Measurements from ENCODE around the gene TRIM63. TPM values are rescaled to one million over a fixed set of nuclear protein-coding genes. Genes with fewer than 3 reads are reported as not detected.

Gene TRIM63
- total and polyA plus RNA-seq, 2 of the 8 experiments (the other 6 are each of a cell fraction or from before 2014, with no cell fraction given): not detected

DNA sequence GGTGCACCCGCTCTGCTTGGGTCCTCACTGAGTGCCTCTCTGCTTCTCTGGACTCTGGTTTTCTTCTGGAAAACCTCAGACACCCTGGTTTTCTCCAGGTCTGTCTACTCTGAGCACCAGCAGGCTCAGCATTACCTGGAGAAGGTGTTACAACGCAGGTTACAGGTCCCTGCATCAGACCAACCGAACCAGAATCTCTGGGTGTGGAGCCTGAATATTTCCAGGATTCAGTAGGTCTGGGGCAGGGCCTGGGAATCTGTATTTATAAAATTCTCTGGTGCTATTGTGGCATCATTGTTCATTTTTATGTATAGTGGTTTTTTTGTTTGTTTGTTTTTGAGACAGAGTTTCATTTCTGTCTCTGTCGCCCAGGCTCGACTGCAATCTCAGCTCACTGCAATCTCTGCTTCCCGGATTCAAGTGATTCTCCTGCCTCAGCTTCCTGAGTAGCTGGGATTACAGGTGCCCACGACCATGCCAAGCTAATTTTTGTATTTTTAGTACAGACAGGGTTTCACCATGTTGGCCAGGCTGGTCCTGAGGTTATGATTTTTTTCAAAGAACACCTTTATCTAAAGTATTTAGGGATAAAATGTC is 20.1 kb downstream of the TRIM63 start:
- Histone ChIP-seq H3K4me2 (ENCODE audit: insufficient read depth in 1 of 2, low read depth in 2 of 2, low read length in 2 of 2) (no peak overlapping the region; a peak in 1 of 4 replicates), H2AK5ac (ENCODE audit: low read depth, low read length) (no peak overlapping the region), H3K18ac (ENCODE audit: extremely low read depth, low read length) (no peak overlapping the region), H2AFZ (ENCODE audit: low read length) (no peak overlapping the region), H2BK20ac (ENCODE audit: low read length) (no peak overlapping the region), H3K4me1 (replicated peaks in 1 of 4; ENCODE audit: control insufficient read depth in 3 of 4, insufficient read depth in 4 of 4, low read length in 3 of 4) (peaks cover 0 to 8% (median 5%) of the 10 kb centered on the region in 4 experiments; a peak in 3 of 7 replicates), H3K27ac (ENCODE audit: low read depth, low read length) (no peak overlapping the region), H2BK120ac (replicated peaks; ENCODE audit: low read depth, low read length) (no peak overlapping the region), H3K27me3 (replicated peaks in 1 of 4; ENCODE audit: control insufficient read depth in 3 of 4, extremely low read depth in 1 of 4, insufficient read depth in 3 of 4, low read length in 3 of 4) (peaks cover 31 to 70% (median 58%) of the 10 kb centered on the region in 4 experiments), H3K9me3 (ENCODE audit: insufficient read depth in 2 of 2, low read depth in 1 of 2, low read length in 1 of 2) (no peaks in the 10 kb centered on the region), H3K56ac (replicated peaks; ENCODE audit: insufficient read length, low read depth, low read length) (no peak overlapping the region), H3K4me3 (ENCODE audit: extremely low read depth in 1 of 4, insufficient read depth in 2 of 4, low read depth in 3 of 4, low read length in 4 of 4) (no peak overlapping the region), H3K9ac (replicated peaks in 1 of 4; ENCODE audit: extremely low read depth in 1 of 4, low read depth in 3 of 4, low read length in 3 of 4) (no peak overlapping the region), H3K14ac (ENCODE audit: insufficient read length) (no peak overlapping the region), H3K23me2 (ENCODE audit: low read depth, low read length) (peaks cover 10% of the 10 kb centered on the region; the same call in 1 of the 2 replicates), H3K79me2 (ENCODE audit: control insufficient read depth in 1 of 2, insufficient read depth in 2 of 2, low read length in 2 of 2) (no peaks in the 10 kb centered on the region), H4K20me1 (replicated peaks in 1 of 2; ENCODE audit: control insufficient read depth in 1 of 2, insufficient read depth in 2 of 2, low read length in 2 of 2) (peaks cover 2% of the 10 kb centered on the region in 2 experiments), H4K91ac (replicated peaks; ENCODE audit: insufficient read length, low read length) (no peak overlapping the region), H2BK5ac (ENCODE audit: low read depth, low read length) (no peak overlapping the region), H3K36me3 (ENCODE audit: control insufficient read depth in 2 of 4, insufficient read depth in 4 of 4, low read length in 3 of 4) (no peaks in the 10 kb centered on the region; a peak in 1 of 8 replicates), H2BK15ac (ENCODE audit: low read length) (no peak overlapping the region), H4K5ac (ENCODE audit: insufficient read length, low read depth, low read length) (no peak overlapping the region), H3K79me1 (ENCODE audit: low read depth, low read length) (no peaks in the 10 kb centered on the region), H3K23ac (ENCODE audit: insufficient read length) (no peak overlapping the region), H3K4ac (replicated peaks; ENCODE audit: insufficient read length, low read depth, low read length) (no peak overlapping the region), H4K8ac (ENCODE audit: extremely low read depth, insufficient read depth, low read length) (no peak overlapping the region), H2BK12ac (ENCODE audit: low read depth, low read length) (no peak overlapping the region)
- FAIRE-seq: no peak
- ChIA-PET CTCF (ENCODE audit: partially characterized antibody) (interaction anchor here (0.8 to 5.6 kb wide), 2 partner anchors 11 to 12 kb away, joined by 3 to 44 read pairs; no protein-coding TSS in a partner anchor), POLR2A (ENCODE audit: partially characterized antibody) (interaction anchor here (0.5 kb wide), 1 partner anchor 233 kb away, joined by 7 read pairs; no protein-coding TSS in a partner anchor)
- WGBS, 2 experiments (ENCODE audit: extremely low coverage in 1 of 2, insufficient coverage in 1 of 2, insufficient read length in 1 of 2, insufficient replicate concordance in 2 of 2, low coverage in 1 of 2, low lambda C conversion rate in 2 of 2, missing lambda C conversion rate in 1 of 2): 83% methylated on average over 7 of the region's 7 CpGs; no CpG with 5 or more reads in 1 of the 2 experiments
- DNase-seq (ENCODE audit: low read depth in 1 of 2, low spot score in 2 of 2): no peak
- TF ChIP-seq POLR2A (IDR thresholded peaks at IDR 0.05; ENCODE audit: control extremely low read depth in 1 of 2, low read depth in 2 of 2, low read length in 2 of 2): no peak
- TF ChIP-seq RFX5 (IDR thresholded peaks at IDR 0.05; ENCODE audit: borderline replicate concordance, low read depth, low read length): no peak
- TF ChIP-seq, protein P1, sequence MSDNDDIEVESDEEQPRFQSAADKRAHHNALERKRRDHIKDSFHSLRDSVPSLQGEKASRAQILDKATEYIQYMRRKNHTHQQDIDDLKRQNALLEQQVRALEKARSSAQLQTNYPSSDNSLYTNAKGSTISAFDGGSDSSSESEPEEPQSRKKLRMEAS (IDR thresholded peaks at IDR 0.05): no peak
- TF ChIP-seq CTBP2 (IDR thresholded peaks at IDR 0.05; ENCODE audit: borderline replicate concordance, insufficient read depth, insufficient read length, low read length): no peak
- no peak for TF ChIP-seq NANOG (IDR thresholded peaks at IDR 0.05; ENCODE audit: insufficient read depth, low read depth, low read length, poor library complexity, severe bottlenecking)
- no peak for TF ChIP-seq HDAC6 (IDR thresholded peaks at IDR 0.05; ENCODE audit: low read depth, low read length)
- no peak for TF ChIP-seq SP4 (IDR thresholded peaks at IDR 0.05; ENCODE audit: low read length)
- no peak for TF ChIP-seq ATF2 (IDR thresholded peaks at IDR 0.05; ENCODE audit: low read length)
- TF ChIP-seq SP2 (IDR thresholded peaks at IDR 0.05; ENCODE audit: low read length): no peak
- TF ChIP-seq, protein P2, sequence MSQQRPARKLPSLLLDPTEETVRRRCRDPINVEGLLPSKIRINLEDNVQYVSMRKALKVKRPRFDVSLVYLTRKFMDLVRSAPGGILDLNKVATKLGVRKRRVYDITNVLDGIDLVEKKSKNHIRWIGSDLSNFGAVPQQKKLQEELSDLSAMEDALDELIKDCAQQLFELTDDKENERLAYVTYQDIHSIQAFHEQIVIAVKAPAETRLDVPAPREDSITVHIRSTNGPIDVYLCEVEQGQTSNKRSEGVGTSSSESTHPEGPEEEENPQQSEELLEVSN (IDR thresholded peaks at IDR 0.05): no peak
- TF ChIP-seq EGR1 (IDR thresholded peaks at IDR 0.05; ENCODE audit: borderline replicate concordance, low read depth, low read length): no peak

Data from H1 (cell line).